B cell (primary cell): ENCODE results near the gene VAV3.

Source experiments
- CTCF ChIP-seq: fragments of 200-600 bp; IDR thresholded peaks from one replicate; pipeline ENCODE4 v1.8.0; 2022; ENCODE audit warnings: antibody characterized with exemption, mild to moderate bottlenecking
- EZH2 ChIP-seq: IDR thresholded peaks from 2 replicates; pipeline ENCODE4 v1.6.1; 2012; ENCODE audit warnings: borderline replicate concordance, low read depth, mild to moderate bottlenecking, moderate library complexity, low read length; ENCODE audit not compliant: insufficient read depth, poor library complexity, severe bottlenecking

GRCh38 chr1:107740579-107740978 lies 224.4 kb downstream of the VAV3 start:
- TF ChIP-seq EZH2 (no peak), CTCF (no peak)
